Breast epithelium (tissue), 4 donors: Measurements from ENCODE around the gene RSPH9. TPM values are rescaled to one million over a fixed set of nuclear protein-coding genes. Genes with fewer than 3 reads are reported as not detected.
A peak's percentile ranks its signal among the peaks of the same experiment; 100 is the strongest.

Experiments used
- DNase-seq, 2 donors: peaks; one replicate each; pipeline ENCODE4 v3.0.0-alpha.2; 2019; ENCODE audit warnings: low spot score in 2 of 2
- H3K27ac ChIP-seq, 2 donors: fragments of 200-600 bp; sonication (generic) in 1 of 2; one replicate each; pipeline ENCODE4 v1.5.1; 2016 to 2019; ENCODE audit warnings: mild to moderate bottlenecking in 1 of 2
- H3K27me3 ChIP-seq, 2 donors: fragments of 200-600 bp; sonication (generic) in 1 of 2; one replicate each; pipeline versions ENCODE4 v1.5.1 to v1.6.0; 2017 to 2019; ENCODE audit warnings: control low read depth in 1 of 2, mild to moderate bottlenecking in 1 of 2
- H3K36me3 ChIP-seq: fragments of 200-600 bp; one replicate; pipeline ENCODE4 v1.5.1; 2019
- H3K4me1 ChIP-seq, 2 donors: fragments of 200-600 bp; sonication (generic); one replicate each; pipeline ENCODE4 v1.5.1; 2016 to 2019; ENCODE audit warnings: control low read depth in 1 of 2
- H3K4me3 ChIP-seq, 3 donors: fragments of 200-600 bp; sonication (generic); 1 replicate in 2 of 3; 2 replicates in 1 of 3; pipeline ENCODE4 v1.5.1; 2016 to 2019; ENCODE audit warnings: mild to moderate bottlenecking in 3 of 3, moderate library complexity in 2 of 3
- H3K9me3 ChIP-seq, 2 donors: fragments of 200-600 bp; sonication (generic) in 1 of 2; one replicate each; pipeline ENCODE4 v1.5.1; 2016 to 2019; ENCODE audit warnings: control low read depth in 1 of 2
- CTCF ChIP-seq, 3 donors: fragments of 450-650 bp; IDR thresholded peaks; one replicate each; pipeline ENCODE4 v1.5.1; 2016 to 2017; ENCODE audit warnings: antibody characterized with exemption in 3 of 3, mild to moderate bottlenecking in 3 of 3, moderate library complexity in 3 of 3
- POLR2A ChIP-seq: fragments of 450-650 bp; IDR thresholded peaks from one replicate; pipeline ENCODE4 v1.6.1; 2016; ENCODE audit warnings: antibody characterized with exemption, mild to moderate bottlenecking, moderate library complexity
- POLR2AphosphoS5 ChIP-seq, 3 donors: sonication (generic); formaldehyde crosslinking; IDR thresholded peaks; one replicate each; pipeline ENCODE4 v1.6.1; 2017; ENCODE audit warnings: antibody characterized with exemption in 3 of 3
- intact Hi-C: fragments of 100-400 bp; cut with DNase I; formaldehyde crosslinking; loops from one replicate; pipeline ENCODE4 v1.15.1; 2023; ENCODE audit warnings: low total_unique reads
- total RNA-seq, 3 donors: library from RNA; depleted of rRNA; stranded (reverse); fragments of >200 nt; gene quantifications; one replicate each; pipeline ENCODE4 v1.1.0, GENCODE V29; 2016

Gene RSPH9
- total RNA-seq, 3 donors from 2014 or later, result not detected

- TF ChIP-seq POLR2AphosphoS5 (IDR thresholded peaks at IDR 0.05) (peak in 2 of 3 donors; percentile 13 to 42), POLR2A (no peak), CTCF (IDR thresholded peaks at IDR 0.05) (no peak)
- intact Hi-C loops, result no loop called here
- peak; percentile 63 to 76 for DNase-seq
- Histone ChIP-seq H3K4me1 (peaks cover 5 to 13% of the 10 kb centered on the region in 2 donors), H3K4me3 (no peak overlapping the region), H3K27ac (peak overlapping the region; percentile 62 to 84), H3K27me3 (no peaks in the 10 kb centered on the region), H3K9me3 (no peaks in the 10 kb centered on the region), H3K36me3 (no peaks in the 10 kb centered on the region)
Observed at GRCh38 chr6:43702534-43703440, 58.0 kb downstream of the RSPH9 start.

GRCh38 chr6:43703512-43704429, 58.9 kb downstream of the RSPH9 start:
- TF ChIP-seq POLR2A (no peak), POLR2AphosphoS5 (IDR thresholded peaks at IDR 0.05) (no peak), CTCF (IDR thresholded peaks at IDR 0.05) (no peak)
- Histone ChIP-seq H3K4me3 (no peak overlapping the region), H3K36me3 (no peaks in the 10 kb centered on the region), H3K27ac (peak overlapping the region; percentile 62 to 84), H3K9me3 (no peaks in the 10 kb centered on the region), H3K4me1 (peaks cover 7 to 10% of the 10 kb centered on the region in 2 donors), H3K27me3 (no peaks in the 10 kb centered on the region)
- intact Hi-C loops, result no loop called here
- no peak for DNase-seq

GRCh38 chr6:43705996-43706395, 61.2 kb downstream of the RSPH9 start:
- no peaks in the 10 kb centered on the region for H3K27me3 ChIP-seq
- DNase-seq, result no peak
- no peaks in the 10 kb centered on the region for H3K9me3 ChIP-seq
- no peak for TF ChIP-seq POLR2A
- no peak for TF ChIP-seq POLR2AphosphoS5 (IDR thresholded peaks at IDR 0.05)
- no peak for TF ChIP-seq CTCF (IDR thresholded peaks at IDR 0.05)
- H3K4me3 ChIP-seq, result no peak overlapping the region
- H3K27ac ChIP-seq, result peak overlapping the region in 1 of 2 donors; percentile 67
- H3K4me1 ChIP-seq, result peaks cover 6 to 8% of the 10 kb centered on the region in 2 donors
- intact Hi-C loops, result no loop called here
- H3K36me3 ChIP-seq, result no peaks in the 10 kb centered on the region

- H3K36me3 ChIP-seq, result no peaks in the 10 kb centered on the region
- H3K9me3 ChIP-seq, result no peaks in the 10 kb centered on the region
- peaks cover 6 to 8% of the 10 kb centered on the region in 2 donors for H3K4me1 ChIP-seq
- TF ChIP-seq POLR2AphosphoS5 (IDR thresholded peaks at IDR 0.05), result peak in 1 of 3 donors; percentile 19
- no peak for TF ChIP-seq POLR2A
- TF ChIP-seq CTCF (IDR thresholded peaks at IDR 0.05), result no peak
- intact Hi-C loops, result no loop called here
- DNase-seq, result no peak
- H3K27ac ChIP-seq, result peak overlapping the region in 1 of 2 donors; percentile 67
- no peaks in the 10 kb centered on the region for H3K27me3 ChIP-seq
- no peak overlapping the region for H3K4me3 ChIP-seq
Observed at GRCh38 chr6:43706788-43707187, 62.0 kb downstream of the RSPH9 start.
